HG03442 (cell line): ENCODE measurements around the gene SPATA3.
"Not testable (repeated sequence)": the region's sequence is repeated elsewhere in the genome, so short reads cannot be mapped to it uniquely, and the experiment has no call there.

Experiments used
- ATAC-seq: cut with Tn5 transposase; IDR thresholded peaks from one replicate; pipeline ENCODE4 v1.9.1; 2021; ENCODE audit warnings: mild to moderate bottlenecking, moderate library complexity; ENCODE audit not compliant: unreplicated experiment

The SPATA3 gene

GRCh38 chr2:231018184-231018583 lies 22.3 kb downstream of the SPATA3 start:
- no peak for ATAC-seq

- not testable (repeated sequence) for ATAC-seq
Observed at GRCh38 chr2:231025059-231025458, 29.1 kb downstream of the SPATA3 start.

- ATAC-seq: no peak
Observed at GRCh38 chr2:231028889-231029288, 33.0 kb downstream of the SPATA3 start.

- no peak for ATAC-seq
Observed at GRCh38 chr2:231029563-231029962, 33.6 kb downstream of the SPATA3 start.

DNA sequence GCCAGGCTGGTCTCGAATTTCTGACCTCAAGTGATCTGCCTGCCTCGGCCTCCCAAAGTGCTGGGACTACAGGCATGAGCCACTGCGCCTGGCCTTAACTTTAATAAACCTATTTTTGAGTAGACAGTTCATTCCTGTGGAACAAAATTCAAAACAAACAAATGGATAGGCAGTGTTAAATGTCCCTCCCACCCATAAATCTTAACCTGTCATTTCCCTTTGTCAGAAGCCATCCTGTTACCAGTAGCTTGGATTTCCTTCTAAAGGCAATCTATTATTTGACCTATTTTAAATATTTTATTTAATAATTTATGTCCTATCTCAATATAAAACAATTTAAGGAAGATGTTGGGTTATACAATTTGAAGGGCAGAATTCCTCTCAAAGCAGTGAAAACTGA lies 34.8 kb downstream of the SPATA3 start:
- no peak for ATAC-seq

- no peak for ATAC-seq
Observed at GRCh38 chr2:231032575-231033140, 36.7 kb downstream of the SPATA3 start.

- ATAC-seq: no peak
Observed at GRCh38 chr2:231033147-231034132, 37.5 kb downstream of the SPATA3 start.

GRCh38 chr2:231034291-231034882 lies 38.5 kb downstream of the SPATA3 start:
- ATAC-seq: no peak

GRCh38 chr2:231036131-231036530 lies 40.2 kb downstream of the SPATA3 start:
- no peak for ATAC-seq

- no peak for ATAC-seq
Observed at GRCh38 chr2:231036578-231037106, 40.7 kb downstream of the SPATA3 start.

DNA sequence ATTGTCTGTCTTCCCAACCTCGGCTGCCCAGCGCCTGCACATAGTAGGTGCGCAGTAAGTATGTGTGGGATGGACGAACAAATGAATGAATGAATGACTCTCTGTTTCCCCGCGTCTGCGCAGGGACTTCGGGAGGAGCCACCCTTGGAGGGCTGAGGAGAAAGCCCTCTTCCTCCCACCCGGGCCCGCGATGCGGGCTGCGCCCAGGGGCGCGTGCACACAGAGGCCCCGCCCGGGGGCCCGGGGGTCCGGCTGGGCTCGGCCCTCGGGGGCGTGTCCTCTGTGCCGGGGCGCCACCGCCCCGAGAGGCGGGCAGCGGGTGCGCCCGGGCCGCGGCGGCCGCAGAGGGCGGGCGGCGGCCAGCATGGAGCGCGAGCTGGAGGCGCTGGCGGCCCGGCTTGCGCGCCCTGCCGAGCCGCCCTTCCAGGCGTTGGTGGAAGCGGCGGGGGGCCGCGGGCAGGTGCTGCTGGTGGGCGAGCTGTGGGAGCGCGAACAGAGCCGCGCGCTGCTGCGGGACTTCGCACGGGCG lies 41.3 kb downstream of the SPATA3 start, which contains the start of gene C2orf72:
TSS of gene C2orf72 (plus strand) at position 322 of the 529 bp plus-strand sequence. CDS start at position 365, 43 bp downstream.
- no peak for ATAC-seq

DNA sequence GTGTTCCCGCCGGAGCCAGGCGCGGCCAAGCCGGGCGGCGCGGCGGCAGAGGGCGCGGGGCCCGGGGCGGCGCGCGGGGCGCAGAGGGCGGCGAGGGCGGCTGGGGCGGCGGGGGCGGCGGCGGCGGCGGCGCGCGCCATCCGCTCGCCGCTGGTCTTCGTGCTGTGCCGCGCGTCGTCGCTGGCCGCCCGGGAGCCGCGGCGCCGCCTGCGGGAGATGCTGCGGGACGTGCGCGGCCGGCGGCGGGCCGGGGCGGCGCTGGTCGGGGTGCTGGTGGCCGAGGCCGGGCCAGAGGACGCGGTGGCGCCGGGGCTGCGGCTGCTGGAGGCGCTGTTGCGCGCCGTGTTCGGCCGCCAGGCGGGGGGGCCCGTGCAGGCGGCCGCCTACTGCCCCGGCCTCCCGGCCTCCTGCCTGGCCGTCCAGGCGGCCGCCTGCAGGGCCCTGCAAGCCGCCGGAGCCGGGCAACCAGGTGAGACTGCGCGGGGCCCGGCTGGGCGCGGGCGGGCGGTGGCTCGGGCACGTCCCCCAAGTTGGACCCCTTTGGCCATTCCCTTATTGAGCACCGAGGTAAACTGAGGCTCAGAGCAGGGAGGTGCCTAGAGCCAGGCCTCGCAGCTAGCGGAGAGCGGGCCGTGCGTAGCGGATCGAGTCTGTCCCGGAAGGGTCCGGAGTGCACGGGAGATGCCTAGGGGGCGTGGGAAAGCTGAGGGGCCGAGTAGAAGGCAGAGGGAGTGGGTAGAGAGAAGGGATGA lies 42.0 kb downstream of the SPATA3 start:
- no peak for ATAC-seq

DNA sequence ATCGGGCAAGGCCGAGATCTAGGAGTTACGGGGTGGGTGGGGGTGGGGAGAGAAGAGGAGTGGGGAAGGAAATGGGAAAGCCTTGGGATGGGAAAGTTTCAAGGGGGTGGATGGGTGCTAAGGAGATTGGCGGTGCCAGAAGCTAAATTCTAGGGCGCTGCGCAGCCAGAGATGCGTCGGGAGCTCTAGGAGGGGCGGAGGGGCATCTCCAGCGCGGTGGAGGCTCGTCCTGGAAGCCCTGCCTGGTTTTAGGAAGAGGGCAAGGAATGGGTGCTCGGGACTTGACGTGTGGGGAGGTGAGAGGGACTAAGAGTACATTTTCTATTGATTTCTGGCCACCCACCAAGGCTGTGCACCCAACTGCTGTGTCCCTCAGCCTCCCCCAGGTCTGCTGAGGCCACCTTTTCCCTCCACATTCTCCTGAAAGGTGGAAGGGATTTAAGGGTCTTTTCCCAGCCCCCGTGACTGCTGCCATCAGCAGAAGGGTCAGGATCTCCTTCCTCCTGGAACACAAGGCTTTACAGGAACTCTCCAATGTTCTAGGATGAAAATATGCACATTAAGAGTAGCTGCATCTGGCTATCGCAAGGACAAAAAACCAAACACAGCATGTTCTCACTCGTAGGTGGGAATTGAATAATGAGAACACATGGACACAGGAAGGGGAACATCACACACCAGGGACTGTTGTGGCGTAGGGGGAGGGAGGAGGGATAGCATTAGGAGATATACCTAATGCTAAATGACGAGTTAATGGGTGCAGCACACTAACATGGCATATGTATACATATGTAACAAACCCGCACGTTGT lies 42.8 kb downstream of the SPATA3 start:
- ATAC-seq: no peak

GRCh38 chr2:231039294-231039664 lies 43.4 kb downstream of the SPATA3 start:
- no peak for ATAC-seq

- ATAC-seq: no peak
Observed at GRCh38 chr2:231039821-231040364, 44.0 kb downstream of the SPATA3 start.

GRCh38 chr2:231041061-231041689 lies 45.3 kb downstream of the SPATA3 start:
- ATAC-seq: no peak

GRCh38 chr2:231043796-231044195 lies 47.9 kb downstream of the SPATA3 start:
- no peak for ATAC-seq

DNA sequence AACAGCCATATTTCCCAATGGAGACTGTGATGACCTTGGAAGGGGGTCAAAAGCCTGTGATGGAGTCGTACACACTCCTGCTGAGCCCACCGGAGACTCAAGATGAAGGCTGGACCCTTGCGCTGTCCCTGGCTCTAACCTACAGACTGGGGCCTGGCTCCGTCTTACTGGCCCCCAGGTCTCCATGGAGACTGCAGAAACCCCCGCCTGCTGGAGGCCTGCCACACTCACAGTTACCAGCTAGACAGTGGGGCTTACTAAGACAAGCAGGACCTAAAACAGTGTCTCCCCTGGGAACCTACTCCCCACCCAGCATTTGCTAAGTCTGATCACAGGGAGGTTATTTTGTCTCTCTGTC lies 51.0 kb downstream of the SPATA3 start:
- ATAC-seq: no peak
